Umbilical cord (tissue), 2 donors: ENCODE measurements around the gene OR2Z1. TPM values are rescaled to one million over a fixed set of nuclear protein-coding genes. Genes with fewer than 3 reads are reported as not detected.

Source experiments
- DNase-seq: peaks from one replicate; pipeline ENCODE4 v3.0.0-alpha.2; 2015; ENCODE audit warnings: low spot score
- total RNA-seq: library from RNA; depleted of rRNA; stranded (reverse); fragments of >200 nt; gene quantifications from one replicate; pipeline ENCODE4 v1.2.3, GENCODE V29; 2014; ENCODE audit warnings: low replicate concordance; ENCODE audit not compliant: insufficient read depth

OR2Z1 gene, protein sequence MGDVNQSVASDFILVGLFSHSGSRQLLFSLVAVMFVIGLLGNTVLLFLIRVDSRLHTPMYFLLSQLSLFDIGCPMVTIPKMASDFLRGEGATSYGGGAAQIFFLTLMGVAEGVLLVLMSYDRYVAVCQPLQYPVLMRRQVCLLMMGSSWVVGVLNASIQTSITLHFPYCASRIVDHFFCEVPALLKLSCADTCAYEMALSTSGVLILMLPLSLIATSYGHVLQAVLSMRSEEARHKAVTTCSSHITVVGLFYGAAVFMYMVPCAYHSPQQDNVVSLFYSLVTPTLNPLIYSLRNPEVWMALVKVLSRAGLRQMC
- total RNA-seq: not detected

DNA sequence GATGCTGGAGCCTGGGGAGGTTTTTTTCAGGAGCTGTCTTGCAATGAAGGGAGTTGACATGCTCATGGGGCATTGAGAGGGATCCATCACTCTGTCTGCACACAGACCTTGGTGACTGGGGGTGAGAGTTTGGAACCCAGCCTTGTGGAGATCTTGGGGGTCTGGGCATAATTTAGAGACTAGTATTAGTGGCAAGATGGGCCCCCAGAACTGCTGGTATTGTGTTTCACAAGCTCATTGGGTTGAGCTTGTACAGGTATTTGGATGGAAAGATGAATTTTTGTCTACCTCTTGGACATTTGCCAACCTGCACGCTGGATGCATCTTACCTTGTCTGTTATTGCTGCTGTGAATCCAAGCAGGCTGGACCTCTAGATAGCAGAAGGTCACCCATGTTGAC, at the start of gene OR2Z1:
Gene OR2Z1 (plus strand): TSS at position 301 of the 400 bp plus-strand sequence. CDS start 9,395 bp downstream, outside the sequence.
- no peak for DNase-seq

DNA sequence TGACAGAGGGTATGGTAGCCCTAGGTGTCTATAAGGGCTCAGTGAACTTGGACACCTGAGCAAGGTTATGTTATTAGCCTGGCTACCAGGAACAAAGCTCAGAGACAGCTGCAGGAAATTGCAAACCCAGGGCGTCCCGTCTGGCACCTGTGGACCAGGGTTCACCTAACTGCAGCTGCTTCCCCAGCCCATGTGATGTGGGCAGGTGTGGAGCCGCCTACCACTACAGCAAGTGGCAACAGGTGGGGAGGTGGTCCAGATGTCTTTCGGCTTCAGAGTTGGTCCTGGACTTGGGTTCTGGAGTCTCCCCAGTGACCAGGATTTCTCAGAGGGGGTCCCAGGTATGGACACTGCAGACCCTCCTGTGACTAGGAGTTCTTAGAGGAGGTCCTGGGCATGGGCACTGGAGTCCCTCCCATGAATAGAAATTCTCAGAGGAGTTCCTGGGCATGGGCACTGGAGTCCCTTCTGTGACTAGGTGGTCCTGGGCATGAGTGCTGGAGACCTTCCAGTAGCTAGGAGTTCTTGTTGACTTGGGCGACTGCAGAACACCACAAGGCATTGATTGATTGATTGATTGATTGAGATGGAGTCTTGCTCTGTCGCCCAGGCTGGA, 48.0 kb upstream of the OR2Z1 start:
- DNase-seq: no peak

DNA sequence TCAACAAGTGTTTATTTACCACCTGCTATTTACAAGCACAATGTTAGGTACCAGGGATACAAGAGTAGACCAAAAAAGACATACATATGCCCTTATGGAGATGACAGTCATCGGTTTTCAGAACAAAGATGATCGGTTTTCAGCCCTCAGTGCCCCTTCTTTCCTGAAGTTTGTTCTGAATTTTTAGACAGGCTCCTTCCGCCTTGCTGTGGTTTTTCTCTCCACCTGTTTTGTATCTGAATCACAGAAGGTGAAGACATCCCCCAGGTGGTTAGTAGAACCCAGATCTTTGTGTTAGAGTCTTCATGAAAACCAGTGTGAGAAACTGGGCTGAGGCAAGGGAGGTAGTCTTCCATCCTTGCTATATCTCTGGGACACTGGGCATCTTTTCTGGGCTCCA, 46.4 kb upstream of the OR2Z1 start:
- DNase-seq: no peak

DNA sequence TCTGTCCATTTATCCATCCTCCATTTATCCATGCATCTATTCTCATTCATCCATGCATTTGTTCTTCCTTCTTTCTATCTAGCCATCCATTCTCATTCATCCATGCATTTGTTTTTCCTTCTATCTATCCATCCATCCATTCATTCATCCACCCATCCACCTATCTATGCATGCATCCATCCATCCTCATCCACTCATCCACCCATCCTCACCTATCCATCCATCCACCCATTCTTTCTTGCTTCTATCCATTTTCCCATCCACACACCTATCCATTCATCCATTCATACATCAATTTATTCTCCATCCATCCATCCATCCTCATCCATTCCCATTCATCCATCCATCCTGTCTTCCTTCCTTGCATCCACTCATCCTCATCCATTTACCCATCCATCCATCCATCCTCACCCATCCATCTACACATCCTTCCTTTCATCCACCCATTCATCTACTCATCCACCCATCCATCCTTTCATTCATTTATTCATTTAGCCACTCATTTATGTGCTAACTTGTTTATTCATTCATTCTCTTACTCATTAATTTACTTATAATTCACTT, 43.1 kb upstream of the OR2Z1 start:
- no peak for DNase-seq

DNA sequence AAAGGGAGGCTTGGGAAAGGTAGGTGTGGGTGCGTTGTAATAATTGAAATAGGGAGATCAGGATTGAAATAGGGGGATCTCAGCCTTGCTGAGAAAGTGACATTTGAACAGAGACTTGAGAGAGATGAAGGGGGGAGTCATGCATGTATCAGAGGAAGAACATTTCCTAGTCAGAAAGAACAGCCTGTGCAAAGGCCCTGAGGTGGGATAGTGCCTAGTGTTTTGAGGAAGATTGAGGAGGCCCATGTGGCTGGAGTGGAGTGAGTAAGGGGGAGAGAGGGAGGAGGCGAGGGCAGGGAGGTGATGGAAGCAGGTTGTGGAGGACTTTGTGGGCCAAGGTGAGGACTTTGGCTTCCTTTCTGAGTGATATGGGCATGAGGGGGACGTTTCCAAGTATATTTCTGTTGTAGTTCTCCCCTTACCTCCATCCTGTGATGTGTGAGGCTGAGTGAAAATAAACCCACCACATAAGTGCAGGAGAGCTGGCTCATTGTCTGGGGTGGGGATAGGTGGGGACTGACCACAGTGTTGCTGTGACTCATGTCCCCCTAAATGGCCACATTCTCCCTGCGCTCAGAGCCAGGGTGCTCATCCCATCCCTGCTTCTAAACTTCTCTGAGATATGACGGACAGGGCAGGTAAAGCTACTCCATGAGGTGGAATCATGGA, 40.6 kb upstream of the OR2Z1 start:
- no peak for DNase-seq

DNA sequence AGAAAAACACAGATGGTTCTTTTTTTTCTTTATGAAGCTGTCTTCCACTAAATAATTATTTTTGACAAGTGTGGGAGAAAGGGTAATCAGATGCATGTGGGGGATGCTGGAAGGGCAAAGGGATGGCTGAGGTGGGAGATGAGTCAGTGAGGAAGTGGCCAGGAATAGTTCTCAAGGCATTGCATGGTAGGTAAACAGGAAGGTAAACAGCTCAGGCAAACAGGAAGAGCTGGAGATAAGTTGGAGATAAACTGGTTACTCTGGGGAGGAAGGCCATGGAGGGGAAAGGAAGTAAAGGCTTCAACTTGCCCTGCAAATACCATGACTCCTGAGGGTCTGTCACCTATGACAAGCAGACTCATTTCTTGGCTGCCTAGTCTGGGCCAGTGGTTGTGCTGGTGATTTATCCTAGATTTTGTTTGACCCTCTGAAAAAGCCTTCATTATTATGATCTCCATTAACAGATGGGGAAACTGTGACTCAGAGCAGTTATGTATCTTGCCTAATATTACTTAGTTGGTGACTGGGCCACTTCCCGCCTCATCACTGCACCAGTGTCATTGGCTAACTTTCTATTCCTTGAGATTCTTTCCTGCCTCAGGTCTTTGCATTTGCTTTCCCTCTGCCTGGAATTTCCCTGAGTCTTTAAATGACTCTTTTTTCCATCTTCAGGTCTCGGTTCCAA, 39.9 kb upstream of the OR2Z1 start:
- DNase-seq: no peak

DNA sequence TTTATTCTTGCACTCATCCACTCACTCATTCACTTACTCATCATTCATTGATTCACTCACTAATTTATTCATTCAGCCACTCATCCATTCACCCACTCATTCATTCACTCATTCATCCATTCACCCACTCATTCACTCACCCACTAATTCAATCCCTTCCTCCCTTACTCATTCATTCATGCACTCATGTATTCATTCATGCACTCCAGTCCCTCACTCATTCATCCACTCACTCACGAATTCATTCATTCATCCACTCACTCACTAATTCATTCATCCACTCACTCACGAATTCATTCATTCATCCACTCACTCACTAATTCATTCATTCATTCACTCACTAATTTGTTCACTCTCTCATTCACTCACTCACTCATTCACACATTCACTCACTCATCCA, 39.0 kb upstream of the OR2Z1 start:
- no peak for DNase-seq

DNA sequence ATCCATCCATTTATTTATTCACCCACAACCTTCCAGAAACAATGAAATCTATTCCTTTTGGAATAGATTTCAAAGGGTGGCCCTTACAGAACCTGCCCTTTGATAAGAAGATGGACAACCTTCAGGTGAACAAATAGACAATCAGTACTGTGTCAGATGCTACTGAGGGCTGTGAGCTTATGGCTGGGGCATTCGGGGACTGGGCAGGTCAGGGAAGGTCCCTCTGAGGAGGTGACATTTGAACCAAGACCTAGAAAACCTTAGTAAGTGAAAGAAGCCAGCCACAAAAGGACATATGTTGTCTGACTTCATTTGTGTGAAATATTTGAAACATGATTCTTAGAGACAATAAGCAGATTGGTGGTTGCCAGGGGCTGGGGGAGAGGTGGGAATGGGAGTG, 38.5 kb upstream of the OR2Z1 start:
- no peak for DNase-seq

DNA sequence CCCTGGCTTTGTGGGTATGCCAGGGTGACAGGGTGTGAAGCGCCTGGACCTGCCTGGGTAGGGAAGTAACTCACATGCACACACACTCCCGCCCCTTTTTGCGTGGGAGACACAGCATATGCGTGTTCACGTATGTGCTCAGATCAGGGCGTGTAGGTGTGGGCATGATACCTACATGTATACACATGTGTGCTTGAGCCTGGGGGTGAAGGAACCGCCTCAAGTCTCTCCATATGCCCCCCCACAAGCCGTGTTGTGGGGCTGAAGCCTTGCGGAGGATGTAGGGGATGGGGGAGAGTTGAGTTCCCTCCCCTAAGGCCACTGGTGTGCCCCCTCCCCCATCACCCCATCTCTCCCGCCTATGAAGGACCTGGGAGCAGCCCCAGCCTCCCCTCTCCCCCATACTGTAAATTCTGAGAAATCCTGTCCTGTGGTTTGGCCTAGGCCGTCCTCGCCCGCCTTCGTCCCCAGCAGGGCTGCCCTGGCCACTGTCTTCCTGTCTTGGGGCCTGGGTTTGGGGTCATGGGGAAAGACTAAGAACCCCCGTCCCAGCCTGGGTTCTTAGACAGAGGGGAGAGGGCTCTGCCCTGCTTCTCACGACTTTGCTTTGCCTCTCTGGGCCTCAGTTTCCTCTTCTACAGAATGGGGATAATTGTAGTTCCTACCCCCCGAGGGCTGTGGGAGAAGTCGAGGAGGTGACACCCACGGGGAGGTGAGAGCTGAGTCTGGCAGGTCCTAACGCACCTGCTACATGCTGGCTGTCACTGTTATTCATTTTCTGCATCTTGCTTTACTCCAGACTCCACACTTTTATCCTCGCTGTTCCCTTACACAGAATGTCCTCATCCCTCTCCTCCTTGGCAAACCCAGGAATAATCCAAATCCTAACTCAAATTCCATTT, 37.2 kb upstream of the OR2Z1 start:
- DNase-seq: no peak

DNA sequence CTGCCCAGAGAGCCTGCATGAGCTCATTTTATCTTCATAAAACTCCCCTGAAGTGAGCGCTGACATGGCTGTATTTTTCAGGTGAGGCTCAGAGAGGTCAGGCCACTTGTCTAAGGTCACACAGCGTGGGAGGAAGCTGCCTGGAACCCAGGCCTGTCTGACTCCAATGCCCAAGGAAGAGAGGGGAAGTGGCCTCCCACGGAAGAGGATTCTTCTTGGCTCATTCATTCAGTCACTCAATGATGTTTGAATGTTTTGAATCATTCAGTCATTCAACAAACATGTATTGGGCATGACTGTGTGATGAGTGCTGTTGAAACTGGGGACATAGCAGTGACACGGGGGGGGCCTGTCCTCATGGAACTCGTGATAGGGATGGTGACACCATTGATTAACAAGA, 34.9 kb upstream of the OR2Z1 start:
- DNase-seq: no peak

DNA sequence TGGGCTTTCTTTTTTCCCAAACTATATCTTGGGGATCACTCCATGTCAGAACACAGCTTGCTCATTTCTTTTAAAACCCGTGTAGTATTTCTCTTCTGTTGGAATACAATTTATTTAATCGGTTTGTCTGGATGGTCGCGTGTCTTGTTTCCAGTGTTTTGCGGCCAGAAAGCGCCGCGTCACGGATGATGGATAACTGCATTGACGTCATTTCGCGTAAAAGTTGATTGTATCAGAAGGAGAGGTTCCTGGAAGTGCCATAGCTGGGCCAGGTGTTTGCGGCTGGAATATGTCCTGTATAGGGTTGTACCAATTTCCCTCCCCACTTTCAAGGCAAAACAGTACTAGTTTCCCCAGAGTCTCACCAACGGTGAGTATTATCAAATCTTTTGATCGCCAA, 32.5 kb upstream of the OR2Z1 start:
- no peak for DNase-seq

DNA sequence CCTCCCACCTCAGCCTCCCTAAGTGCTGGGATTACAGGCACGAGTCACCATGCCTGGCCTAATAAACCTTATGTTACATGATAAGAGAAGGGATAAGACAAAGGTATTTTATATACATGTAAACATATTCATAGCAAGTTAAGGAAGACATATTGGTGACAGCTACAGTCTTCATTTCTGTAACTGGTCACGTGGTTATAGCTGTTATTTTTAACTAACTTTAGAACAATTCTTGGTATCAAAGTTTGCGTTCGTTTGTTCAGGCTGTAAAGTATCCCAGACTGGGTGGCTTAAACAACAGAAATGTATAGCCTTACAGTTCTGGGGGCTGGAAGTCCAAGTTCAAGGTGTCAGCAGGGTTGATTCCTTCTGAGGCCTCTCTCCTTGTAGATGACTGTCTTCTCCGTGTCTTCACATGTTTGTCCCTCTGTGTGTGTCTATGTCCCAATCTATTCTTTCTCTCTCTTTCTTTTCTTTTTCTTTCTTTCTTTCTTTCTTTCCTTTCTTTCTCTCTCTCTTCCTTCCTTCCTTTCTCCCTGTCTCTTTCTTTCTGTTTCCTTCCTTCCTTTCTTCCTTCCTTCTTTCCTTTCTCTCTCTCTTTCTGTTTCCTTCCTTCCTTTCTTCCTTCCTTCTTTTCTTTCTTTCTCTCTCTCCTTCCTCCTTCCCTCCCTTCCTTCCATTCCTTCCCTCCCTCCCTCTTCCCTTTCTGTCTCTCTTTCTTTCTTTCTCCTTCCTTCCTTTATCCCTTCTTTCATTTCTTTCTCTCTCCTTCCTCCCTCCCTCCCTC, 30.5 kb upstream of the OR2Z1 start:
- DNase-seq: no peak

DNA sequence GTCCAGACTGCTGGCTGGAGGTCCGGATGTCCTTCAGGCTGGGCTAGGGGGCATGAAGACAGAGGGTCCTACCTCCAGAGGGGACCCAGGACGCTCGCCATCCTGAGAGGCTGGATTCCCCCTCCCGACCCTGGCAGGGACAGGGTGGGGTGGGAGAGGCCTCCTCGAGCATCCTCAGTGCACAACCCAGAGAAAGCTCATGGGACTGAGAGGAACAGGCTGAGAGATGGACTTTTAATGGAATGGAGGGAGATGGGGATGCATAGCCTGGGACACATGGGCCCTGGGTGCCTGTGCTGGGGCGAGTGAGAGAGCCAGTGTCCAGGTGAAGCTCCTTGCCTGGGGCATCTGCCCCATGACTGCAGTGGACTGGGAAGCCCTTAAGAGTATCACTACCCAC, 25.9 kb upstream of the OR2Z1 start:
- no peak for DNase-seq

DNA sequence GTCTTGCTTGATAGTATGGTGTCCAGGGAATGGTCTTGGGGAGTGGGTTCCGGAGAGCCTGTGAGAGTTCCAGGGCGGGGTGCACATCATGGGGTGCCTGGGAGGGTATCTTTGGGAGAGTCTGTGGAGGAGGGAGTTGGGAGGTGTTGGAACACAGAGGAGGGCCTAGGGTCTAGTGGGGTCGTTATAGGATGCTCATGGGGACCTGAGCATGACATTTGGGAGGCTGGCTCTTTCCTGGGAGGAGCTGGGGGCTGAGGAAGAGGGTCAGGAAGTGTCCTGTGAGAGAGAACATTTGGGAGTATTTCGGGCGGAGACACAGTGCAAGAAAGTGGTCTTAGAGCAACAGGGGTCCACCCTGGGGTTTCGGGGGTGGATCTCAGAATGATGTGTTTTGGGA, 25.5 kb upstream of the OR2Z1 start:
- no peak for DNase-seq

DNA sequence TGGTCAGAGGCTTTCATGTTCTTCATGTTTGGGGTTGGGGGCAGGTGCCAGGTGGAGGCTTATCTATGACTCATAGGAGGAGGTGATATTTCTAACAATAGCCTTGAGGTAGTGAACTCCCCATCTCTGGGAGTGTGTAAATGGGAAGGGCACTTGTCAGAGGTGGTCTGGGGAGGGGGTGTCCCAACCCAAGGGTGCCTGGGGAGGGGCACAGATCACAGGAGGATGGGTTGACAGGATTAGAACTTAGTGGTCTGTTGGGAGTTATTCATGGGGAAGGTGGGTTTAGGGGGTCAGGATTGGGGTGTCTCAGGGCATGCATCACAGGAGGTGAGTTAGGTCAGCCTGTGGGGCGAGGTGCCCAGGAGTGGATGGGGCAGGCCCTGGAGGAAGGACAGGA, 24.4 kb upstream of the OR2Z1 start:
- no peak for DNase-seq

DNA sequence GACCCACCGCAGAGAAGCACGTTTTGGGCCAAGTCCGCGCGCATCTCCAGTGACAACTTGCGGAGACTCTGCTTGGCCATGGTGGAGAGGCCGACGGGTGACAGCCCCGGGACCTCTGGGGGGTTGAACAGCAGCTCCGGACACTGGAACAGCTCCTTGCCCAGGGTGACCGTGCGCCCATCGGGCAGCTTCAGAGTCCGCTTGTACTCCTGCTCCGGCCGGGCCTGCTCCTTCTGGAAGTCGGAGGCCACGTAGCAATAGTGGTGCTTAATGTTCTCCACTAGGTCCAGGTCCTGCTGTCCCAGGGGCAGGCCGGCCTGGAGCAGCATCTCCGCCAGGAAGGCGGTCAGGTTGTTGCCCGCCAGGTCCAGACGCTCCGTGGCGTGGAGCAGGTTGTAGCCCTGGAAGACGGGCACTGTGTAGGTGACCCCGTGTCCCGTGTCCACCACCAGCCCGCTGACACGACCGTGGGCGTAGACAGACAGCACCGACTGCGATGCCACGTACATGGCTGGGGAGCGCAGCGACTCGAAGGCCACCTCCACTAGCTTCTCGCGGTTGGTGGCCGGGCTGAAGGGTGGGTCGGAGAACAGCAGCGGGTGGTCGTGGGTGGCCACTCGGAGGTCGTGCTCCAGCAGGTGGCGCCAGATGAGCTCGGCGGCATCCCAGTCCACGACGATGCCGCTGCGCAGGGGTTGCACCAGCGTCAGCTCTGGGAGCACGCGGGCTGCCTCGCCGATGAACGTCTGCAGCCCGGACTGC, 23.6 kb upstream of the OR2Z1 start:
- DNase-seq: no peak

DNA sequence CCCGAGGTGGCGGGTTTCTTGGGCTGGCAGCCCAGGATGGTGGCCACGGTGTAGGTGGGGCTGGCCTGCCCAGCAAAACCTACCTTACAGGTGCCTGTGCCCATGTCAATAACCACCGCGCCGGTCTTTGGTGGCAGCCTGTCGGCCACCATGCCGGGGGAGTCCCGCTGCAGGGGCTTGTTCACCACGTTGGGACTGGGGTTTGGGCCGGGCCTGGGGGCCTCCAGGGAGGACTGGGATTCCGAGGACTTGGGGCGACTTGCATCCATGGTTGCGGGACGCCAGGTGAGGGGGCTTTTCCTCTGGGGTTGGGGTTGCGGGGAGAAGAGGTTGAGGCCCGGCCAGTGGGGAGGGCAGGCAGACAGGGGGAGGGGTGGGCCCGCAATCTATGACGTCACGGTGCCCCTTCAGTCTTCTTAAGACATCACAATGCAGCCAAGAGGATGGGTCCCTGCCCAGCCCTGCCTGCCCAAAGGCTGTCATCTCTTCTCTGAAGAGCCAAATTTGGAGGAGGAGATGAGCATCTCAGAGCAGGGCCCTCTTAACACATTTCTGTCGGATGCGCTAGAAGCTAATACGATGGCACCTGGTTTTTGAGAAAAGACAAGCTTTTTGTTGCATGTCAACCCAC, 22.9 kb upstream of the OR2Z1 start, which contains the start of gene ACTL9:
Gene ACTL9 (minus strand): TSS at position 363 of the 631 bp plus-strand sequence. CDS start 94 bp downstream, at position 269.
- DNase-seq: no peak

DNA sequence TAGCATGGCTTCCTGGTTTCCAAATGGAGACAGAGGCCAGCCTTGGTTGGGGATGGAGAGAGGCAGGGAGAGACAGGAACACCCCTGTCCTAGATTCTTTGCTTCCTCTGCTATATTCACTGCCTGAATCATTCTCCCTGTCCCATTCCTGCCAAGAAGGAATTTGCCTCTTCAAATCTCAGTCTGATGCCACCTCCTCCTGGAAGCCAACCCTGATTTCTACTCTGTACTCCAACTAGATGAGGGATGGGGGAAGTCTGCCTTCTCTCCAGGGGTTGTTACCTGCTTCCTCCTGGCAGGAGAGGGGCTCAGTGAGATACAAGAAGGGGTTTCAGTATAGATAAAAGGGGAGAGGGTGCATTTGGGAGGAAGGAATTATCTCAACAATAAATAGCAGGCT, 21.5 kb upstream of the OR2Z1 start:
- no peak for DNase-seq

DNA sequence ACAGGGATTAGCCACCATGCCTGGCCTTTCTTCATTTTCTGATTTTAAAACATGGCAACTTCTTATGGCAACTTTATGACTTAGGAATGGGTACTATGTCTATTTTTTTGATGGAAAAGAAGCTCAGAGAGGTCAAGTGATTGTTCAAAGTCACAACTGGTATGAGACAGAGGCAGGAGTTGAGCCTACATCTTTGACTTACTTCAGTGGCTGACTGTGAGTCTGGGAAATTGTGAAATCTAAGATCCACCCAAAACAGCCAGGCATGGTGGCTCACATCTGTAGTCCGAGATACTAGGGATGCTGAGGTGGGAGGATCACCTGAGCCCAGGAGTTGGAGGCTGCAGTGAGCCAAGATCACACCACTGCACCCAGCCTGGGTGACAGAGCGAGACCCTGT, 20.5 kb upstream of the OR2Z1 start:
- no peak for DNase-seq
